SK-N-DZ (cell line): ENCODE data around the gene CCNDBP1.

Experiments
- DNase-seq: peaks from one replicate; pipeline ENCODE4 v3.0.0-alpha.2; 2015; ENCODE audit warnings: low spot score

CCNDBP1 gene

DNA sequence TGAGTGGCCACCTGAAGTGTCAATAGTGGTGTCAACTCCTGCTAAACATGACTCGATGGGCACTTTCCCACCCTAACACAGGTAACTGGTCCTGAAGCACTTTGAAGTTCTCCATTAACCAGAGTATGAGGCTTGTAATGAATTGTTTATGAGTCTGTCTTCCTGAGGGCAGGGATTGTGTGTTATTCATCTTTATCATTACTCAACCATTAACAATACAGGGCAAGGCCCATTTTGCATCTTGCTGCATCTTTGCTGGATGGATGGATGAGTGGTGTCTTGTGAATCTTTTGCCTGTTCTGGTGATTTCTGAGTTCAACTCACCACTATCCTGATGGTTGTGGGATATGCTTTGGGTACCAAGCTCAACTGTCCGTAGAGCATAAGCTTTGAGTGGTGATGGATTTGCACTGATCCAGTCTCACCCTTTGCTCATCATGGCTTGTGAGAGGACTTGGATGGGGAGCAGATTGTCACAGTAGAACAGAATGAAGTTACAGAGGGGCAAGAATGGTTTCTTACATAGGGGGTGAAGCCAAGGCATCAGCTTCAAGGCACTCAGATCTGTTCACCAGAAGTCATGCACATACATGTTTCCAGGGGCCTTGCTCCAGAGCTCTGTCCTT, 57.9 kb downstream of the CCNDBP1 start:
- no peak for DNase-seq

GRCh38 chr15:43244092-43244491, 58.9 kb downstream of the CCNDBP1 start:
- DNase-seq = no peak

DNA sequence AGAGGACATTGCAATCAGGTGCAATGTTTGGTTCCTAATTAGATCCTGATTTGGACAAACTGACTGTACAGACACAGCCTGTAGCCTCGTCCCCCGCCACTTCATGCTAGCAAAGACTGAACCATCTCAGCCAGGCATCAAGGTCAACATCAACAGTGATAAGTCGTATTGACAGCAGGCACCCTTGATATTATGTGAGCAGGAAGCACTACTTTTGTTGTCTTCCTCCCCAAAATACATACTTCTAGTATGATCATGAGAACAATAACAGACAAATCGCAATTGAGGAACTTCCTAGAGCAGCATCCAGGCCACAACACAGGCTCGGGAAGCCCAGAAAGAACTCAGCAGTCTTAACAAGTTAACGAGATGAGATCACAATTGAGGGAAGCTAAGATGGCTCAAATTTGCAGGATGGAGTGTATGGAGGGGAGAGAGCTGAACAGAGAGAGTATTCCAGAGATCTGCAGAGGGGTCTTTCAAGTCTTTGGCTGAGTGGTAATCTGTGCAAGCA, 61.1 kb downstream of the CCNDBP1 start:
- no peak for DNase-seq
